Ectodermal cell (in vitro differentiated cells): ENCODE results near the gene FKBP9.
A peak's percentile ranks its signal among the peaks of the same experiment; 100 is the strongest.

Experiments
- H3K27ac ChIP-seq: 2 replicates; pipeline ENCODE4 v1.7.0; 2013; ENCODE audit warnings: mild to moderate bottlenecking, low read depth, low read length; ENCODE audit not compliant: insufficient read depth, poor library complexity, severe bottlenecking
- H3K27me3 ChIP-seq: 2 replicates; pipeline ENCODE4 v1.7.0; 2013; ENCODE audit warnings: mild to moderate bottlenecking, low read length; ENCODE audit not compliant: insufficient read depth, control insufficient read depth, poor library complexity, severe bottlenecking
- H3K36me3 ChIP-seq: one replicate; pipeline ENCODE4 v1.7.0; 2013; ENCODE audit warnings: low read length; ENCODE audit not compliant: control insufficient read depth, insufficient read depth
- H3K4me1 ChIP-seq: one replicate; pipeline ENCODE4 v1.7.0; 2013; ENCODE audit warnings: low read length; ENCODE audit not compliant: control insufficient read depth, insufficient read depth
- H3K4me3 ChIP-seq: 2 replicates; pipeline ENCODE4 v1.7.0; 2013; ENCODE audit warnings: low read depth, low read length, control low read depth; ENCODE audit not compliant: insufficient read depth
- H3K9me3 ChIP-seq: 2 replicates; pipeline ENCODE4 v1.7.0; 2013; ENCODE audit warnings: mild to moderate bottlenecking, low read length, moderate library complexity; ENCODE audit not compliant: control insufficient read depth
- WGBS, 2 experiments: methylation state at CpG; one replicate each; pipeline ENCODE4 v1.1.7; 2013; ENCODE audit warnings: missing lambda C conversion rate in 2 of 2; 5-methylcytosine and 5-hydroxymethylcytosine counted together

The FKBP9 gene

DNA sequence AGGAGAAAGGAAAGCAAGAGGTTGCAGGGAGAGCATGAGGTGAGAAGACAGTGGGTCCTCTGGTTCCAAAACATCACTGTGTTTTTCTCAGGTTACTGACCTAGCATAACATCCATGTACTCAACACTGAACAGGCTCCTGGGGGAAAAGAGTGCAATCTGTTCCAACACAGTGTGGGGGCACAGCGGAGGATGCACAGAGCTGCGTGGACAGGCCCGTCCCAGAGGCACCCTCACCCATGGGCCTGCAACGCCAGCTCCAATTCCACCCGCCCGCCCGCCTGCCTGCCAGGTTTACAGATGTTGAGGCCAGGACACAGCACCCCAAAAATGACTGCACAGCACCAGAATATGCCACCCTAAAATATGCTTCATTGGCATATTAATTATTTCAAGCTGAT, 26.9 kb upstream of the FKBP9 start:
- H3K9me3 ChIP-seq: no peaks in the 10 kb centered on the region
- H3K27ac ChIP-seq: no peak overlapping the region
- H3K4me3 ChIP-seq: no peak overlapping the region
- H3K4me1 ChIP-seq: no peaks in the 10 kb centered on the region
- no peaks in the 10 kb centered on the region for H3K36me3 ChIP-seq
- 94% methylated on average over 7 of the region's 7 CpGs for WGBS, 2 experiments
- no peaks in the 10 kb centered on the region for H3K27me3 ChIP-seq

- no peak overlapping the region for H3K4me3 ChIP-seq
- no peaks in the 10 kb centered on the region for H3K4me1 ChIP-seq
- H3K27me3 ChIP-seq: peaks cover 44% of the 10 kb centered on the region
- no peak overlapping the region for H3K27ac ChIP-seq
- no peaks in the 10 kb centered on the region for H3K36me3 ChIP-seq
- no peaks in the 10 kb centered on the region for H3K9me3 ChIP-seq
- 90 to 92% methylated on average over 1 of the region's 1 CpG for WGBS, 2 experiments
Measured at GRCh38 chr7:32935558-32935957, 21.7 kb upstream of the FKBP9 start.

DNA sequence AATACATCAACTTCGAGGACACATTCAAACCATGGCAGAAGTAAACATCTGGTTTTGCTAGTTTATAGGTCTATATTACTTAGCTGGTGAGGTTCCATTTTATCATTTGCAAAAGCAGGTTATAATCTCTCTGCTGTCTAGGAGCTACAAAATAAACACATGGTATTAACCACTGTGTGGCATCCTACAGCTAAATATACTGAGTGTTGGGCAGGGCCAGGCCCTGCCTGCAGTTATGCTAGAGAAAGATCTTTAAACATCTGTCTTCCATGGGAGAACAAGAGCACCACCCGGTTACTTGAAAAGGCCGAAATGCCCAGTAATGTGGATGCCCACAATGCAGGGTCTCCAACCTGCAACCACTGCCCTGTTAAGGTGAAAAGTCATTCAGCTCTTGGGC, 20.6 kb upstream of the FKBP9 start:
- H3K4me1 ChIP-seq: peaks cover 3% of the 10 kb centered on the region
- H3K27ac ChIP-seq: no peak overlapping the region
- H3K9me3 ChIP-seq: no peaks in the 10 kb centered on the region
- no peaks in the 10 kb centered on the region for H3K36me3 ChIP-seq
- no peak overlapping the region for H3K4me3 ChIP-seq
- peaks cover 56% of the 10 kb centered on the region for H3K27me3 ChIP-seq
- WGBS, 2 experiments: 87 to 90% methylated on average over 3 of the region's 3 CpGs

- no peak overlapping the region for H3K4me3 ChIP-seq
- H3K36me3 ChIP-seq: no peaks in the 10 kb centered on the region
- no peaks in the 10 kb centered on the region for H3K9me3 ChIP-seq
- H3K27me3 ChIP-seq: peaks cover 64% of the 10 kb centered on the region
- peaks cover 11% of the 10 kb centered on the region for H3K4me1 ChIP-seq
- 84 to 86% methylated on average over 10 of the region's 10 CpGs for WGBS, 2 experiments
- H3K27ac ChIP-seq: no peak overlapping the region
Measured at GRCh38 chr7:32937344-32938174, 19.7 kb upstream of the FKBP9 start.

- Histone ChIP-seq H3K9me3 (no peaks in the 10 kb centered on the region), H3K27me3 (peaks cover 91% of the 10 kb centered on the region), H3K4me3 (no peak overlapping the region), H3K4me1 (peaks cover 11% of the 10 kb centered on the region), H3K36me3 (no peaks in the 10 kb centered on the region), H3K27ac (no peak overlapping the region)
- WGBS, 2 experiments: 5 to 8% methylated on average over 5 of the region's 5 CpGs
Measured at GRCh38 chr7:32941181-32941580, 16.1 kb upstream of the FKBP9 start.

GRCh38 chr7:32941681-32942414, 15.4 kb upstream of the FKBP9 start:
- H3K27ac ChIP-seq: no peak overlapping the region
- 3 to 4% methylated on average over 22 of the region's 22 CpGs for WGBS, 2 experiments
- no peaks in the 10 kb centered on the region for H3K36me3 ChIP-seq

DNA sequence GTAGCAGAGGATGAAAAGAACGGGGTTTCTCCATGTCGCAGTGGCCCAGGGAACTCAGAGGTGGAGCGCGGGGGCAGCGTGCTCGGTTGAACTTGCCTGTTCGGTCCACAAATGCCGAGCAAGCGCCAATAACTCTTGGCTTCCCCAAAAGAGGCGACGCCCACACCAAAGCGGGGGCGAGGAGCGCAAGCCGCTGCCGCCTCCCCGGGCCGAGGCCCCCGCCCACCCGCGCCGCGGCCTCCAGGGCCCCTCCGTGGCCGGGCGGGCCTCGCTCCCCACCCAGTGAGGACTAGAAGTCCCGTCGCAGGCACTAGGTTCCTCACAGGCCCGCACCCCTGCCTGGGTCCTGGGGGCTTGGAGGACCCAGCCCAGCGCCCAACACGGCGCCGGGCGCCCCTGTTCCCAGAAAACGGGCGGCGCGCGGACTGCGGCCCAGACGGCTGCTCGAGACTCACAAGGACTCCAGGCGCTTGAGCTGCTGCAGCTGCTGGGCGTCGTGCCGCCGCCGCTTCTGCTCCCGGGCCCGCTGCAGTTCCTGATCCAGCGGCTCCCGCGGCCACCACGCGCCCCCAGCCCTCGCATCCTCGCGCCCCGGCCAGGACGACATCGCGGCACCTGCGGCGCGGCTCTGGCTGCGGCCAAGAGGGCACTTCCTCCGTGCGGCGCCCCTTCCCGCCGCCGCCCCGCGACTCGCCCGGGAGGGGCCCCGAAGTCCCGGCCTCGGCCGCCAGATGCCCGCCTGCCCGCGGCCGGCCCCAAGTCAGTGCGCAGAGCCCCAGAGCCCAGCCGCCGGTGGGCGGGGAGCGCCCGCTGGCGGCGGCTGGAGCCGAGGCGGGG, 14.6 kb upstream of the FKBP9 start:
- H3K27ac ChIP-seq: no peak overlapping the region
- H3K27me3 ChIP-seq: peaks cover 76% of the 10 kb centered on the region
- peak overlapping the region; percentile 61 for H3K4me3 ChIP-seq
- H3K4me1 ChIP-seq: peaks cover 11% of the 10 kb centered on the region
- H3K36me3 ChIP-seq: no peaks in the 10 kb centered on the region
- no peaks in the 10 kb centered on the region for H3K9me3 ChIP-seq
- 1% methylated on average over 95 of the region's 95 CpGs for WGBS, 2 experiments

More at GRCh38 chr7:32941681-32942414, 15.4 kb upstream of the FKBP9 start:
- H3K4me3 ChIP-seq: peak overlapping the region; percentile 61
- peaks cover 84% of the 10 kb centered on the region for H3K27me3 ChIP-seq
- H3K9me3 ChIP-seq: no peaks in the 10 kb centered on the region
- H3K4me1 ChIP-seq: peaks cover 11% of the 10 kb centered on the region

- Histone ChIP-seq H3K27ac (no peak overlapping the region), H3K27me3 (peaks cover 68% of the 10 kb centered on the region)
- WGBS, 2 experiments: 17 to 19% methylated on average over 6 of the region's 6 CpGs
Measured at GRCh38 chr7:32943252-32944030, 13.8 kb upstream of the FKBP9 start.

GRCh38 chr7:32947420-32947983, 9.7 kb upstream of the FKBP9 start:
- no peaks in the 10 kb centered on the region for H3K36me3 ChIP-seq
- WGBS, 2 experiments: 89 to 97% methylated on average over 3 of the region's 3 CpGs
- H3K9me3 ChIP-seq: no peaks in the 10 kb centered on the region
- no peak overlapping the region for H3K4me3 ChIP-seq
- H3K4me1 ChIP-seq: no peaks in the 10 kb centered on the region
- no peak overlapping the region for H3K27ac ChIP-seq
- H3K27me3 ChIP-seq: peaks cover 30% of the 10 kb centered on the region

More at GRCh38 chr7:32943252-32944030, 13.8 kb upstream of the FKBP9 start:
- Histone ChIP-seq H3K9me3 (no peaks in the 10 kb centered on the region), H3K36me3 (no peaks in the 10 kb centered on the region), H3K4me1 (peaks cover 11% of the 10 kb centered on the region), H3K4me3 (no peak overlapping the region)
